GM19099 (cell line): Measurements from ENCODE around the gene DCUN1D2.

Experiments
- POLR2A ChIP-seq: IDR thresholded peaks from 3 replicates; pipeline ENCODE4 v1.6.1; 2011; ENCODE audit warnings: low read depth; ENCODE audit not compliant: insufficient read length; ENCODE audit errors: extremely low read depth

Gene DCUN1D2

DNA sequence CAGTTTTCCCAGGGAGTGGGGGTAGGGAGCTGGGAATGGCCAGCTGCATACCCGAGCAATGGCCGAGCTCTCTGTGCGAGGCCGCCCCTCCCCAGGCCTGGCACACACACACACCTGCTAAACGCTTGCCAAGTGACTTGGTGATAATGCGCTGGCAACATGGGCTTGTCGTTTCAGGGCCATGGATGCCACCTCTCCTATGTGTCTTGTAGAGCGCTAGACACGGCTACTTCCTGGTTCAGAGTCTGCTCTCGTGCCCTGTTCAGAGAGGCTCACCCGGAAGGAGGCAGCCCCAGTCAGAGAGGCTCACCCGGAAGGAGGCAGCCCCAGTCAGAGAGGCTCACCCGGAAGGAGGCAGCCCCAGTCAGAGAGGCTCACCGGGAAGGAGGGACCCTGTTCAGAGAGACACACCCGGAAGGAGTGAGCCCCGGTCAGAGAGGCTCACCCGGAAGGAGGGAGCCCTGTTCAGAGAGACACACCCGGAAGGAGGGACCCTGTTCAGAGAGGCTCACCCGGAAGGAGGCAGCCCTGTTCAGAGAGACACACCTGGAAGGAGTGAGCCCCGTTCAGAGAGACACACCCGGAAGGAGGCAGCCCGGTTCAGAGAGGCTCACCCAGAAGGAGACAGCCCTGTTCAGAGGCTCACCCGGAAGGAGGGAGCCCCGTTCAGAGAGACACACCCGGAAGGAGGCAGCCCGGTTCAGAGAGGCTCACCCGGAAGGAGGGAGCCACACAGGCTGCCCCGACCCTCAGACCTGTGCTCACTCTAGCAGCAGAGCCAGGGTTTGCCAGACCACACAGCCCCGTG, 41.4 kb downstream of the DCUN1D2 start:
- TF ChIP-seq POLR2A, result no peak

DNA sequence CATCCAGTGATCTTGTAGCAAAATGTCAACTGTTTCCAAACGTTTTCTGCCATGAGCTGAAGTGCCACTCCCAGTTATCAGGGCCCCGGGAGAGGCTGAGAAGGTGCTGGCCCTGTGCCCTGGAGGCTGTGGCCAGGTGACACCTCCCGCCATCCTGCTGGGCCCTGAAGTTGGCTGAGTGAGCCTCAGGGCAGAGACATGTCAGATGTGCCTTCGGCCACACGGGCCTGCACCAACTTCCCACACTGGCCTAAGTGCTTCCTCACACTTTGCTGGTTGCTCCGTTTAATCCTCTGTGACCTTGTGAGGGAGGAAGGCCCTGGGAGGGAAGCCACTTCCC, 42.0 kb downstream of the DCUN1D2 start:
- TF ChIP-seq POLR2A, result no peak

DNA sequence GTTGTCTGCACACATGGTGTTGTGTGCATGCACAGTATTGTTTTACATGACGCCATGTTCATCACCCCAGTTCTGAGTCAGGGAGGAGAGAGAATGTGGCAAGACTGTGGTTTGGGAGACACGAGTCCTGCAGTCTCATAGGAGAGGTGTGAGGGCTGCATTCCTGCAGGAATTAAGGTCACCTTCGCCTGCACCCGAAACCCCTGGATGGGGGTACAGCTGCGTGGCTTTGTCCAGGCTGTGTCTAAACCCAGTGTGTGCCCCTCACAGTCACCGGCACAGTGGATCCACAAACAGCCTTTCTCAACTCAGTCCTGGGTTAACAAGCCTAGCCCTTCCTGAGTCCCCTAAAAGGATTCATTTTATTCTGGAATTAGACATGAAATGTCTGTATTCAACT, 42.9 kb downstream of the DCUN1D2 start:
- no peak for TF ChIP-seq POLR2A

DNA sequence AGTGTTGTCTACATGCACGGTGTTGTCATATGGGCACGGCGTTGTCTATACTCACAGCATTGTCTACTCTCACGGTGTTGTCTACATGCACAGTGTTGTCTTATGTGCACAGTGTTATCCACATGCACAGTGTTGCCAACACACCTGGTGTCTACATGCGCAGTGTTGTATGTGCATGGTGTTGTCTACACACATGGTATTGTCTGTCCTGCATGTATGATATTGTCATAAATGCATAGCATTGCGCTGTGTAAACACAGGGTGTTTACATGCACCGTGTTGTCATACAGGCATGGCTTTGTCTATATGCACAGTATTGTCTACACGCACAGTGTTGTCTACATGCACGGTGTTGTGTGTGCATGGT, 44.0 kb downstream of the DCUN1D2 start:
- no peak for TF ChIP-seq POLR2A

DNA sequence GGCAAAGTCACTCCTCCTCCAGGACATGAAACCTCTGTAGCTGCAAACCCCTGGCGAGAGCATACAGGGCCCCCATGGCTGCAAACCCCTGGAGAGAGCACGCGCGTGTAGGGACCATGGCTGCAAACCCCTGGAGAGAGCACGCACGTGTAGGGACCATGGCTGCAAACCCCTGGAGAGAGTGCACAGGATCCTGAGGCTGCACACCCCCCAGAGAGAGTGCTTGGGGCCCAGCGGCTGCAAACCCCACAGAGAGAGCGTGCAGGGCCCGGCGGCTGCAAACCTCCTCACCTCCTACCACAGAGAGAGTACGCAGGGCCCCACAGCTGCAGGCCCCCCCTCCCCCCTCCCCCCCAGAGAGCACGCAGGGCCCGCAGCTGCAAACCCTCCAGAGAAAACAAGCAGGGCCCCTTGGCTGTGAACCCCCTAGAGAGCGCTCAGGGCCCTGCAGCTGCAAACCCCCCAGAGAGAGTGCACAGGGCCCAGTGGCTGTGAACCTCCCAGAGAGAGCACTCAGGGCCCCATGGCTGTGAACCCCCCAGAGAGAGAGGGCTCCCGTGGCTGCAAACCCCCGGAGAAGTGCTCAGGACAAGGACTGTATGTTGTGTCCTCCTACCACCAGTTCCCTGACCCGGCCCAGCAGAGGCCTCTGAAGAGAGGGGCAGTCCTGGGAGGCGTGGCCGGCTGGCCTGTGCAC, 44.6 kb downstream of the DCUN1D2 start:
- no peak for TF ChIP-seq POLR2A

DNA sequence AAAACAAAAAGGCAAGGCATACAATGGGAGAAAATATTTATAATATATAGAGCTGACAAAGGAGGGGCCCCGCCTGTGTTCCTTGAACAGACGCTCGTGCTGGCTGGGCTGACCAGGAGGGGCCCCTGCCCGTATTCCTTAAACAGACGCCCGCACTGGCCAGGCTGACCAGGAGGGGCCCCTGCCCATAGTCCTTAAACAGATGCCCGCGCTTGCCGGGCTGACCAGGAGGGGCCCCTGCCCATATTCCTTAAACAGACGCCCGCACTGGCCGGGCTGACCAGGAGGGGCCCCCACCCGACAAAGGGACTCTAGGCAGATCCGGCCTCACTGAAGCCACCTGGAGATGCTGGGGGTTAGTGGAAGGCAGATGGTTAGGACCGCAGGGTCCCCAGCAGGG, 46.5 kb downstream of the DCUN1D2 start:
- TF ChIP-seq POLR2A, result no peak

DNA sequence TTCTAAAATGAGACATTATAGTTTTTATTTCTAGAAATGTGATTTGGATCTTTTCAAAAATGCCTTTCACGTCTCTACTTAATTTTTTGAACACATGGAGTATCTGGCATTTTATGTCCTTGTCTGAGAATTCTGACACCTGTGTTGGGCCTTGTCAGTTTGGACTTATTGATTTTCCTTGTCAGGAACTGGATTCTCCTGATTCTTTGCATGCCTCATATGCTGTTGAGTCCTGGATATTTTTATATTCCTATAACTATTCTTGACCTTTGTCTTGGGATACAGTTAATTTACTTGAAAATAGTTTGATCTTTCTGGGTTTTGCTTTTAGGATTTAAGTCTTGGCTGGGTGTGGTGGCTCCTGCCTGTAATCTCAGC, 47.5 kb downstream of the DCUN1D2 start:
- TF ChIP-seq POLR2A, result no peak

DNA sequence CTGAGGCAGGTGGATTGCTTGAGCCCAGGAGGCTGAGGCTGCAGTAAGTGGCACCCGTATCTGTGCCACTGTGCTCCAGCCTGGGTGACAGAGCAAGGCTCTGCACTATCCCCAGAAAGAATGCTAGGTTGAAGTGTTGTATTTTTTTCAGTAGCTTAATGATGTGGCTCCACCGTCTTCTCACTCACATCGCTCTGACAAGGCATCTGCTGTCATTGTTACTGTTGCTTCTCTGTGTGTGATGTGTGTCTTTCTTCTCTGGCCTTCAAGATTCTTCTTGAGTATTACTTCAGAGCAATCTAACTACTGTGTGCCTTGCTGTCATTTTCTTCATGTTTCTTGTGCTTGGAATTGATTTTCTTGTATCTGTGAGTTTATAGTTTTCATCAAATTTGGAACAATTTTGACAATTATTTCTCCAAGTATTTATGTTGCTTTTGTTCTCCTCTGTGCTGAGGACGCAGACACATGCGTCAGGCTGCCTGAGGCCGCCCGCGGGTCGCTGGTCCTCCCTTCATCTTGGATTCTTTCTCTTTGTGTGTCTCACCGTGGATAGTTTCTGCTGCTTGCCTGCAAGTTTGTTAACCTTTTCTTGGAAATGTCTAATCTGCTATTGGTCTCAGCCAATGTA, 48.0 kb downstream of the DCUN1D2 start:
- no peak for TF ChIP-seq POLR2A

DNA sequence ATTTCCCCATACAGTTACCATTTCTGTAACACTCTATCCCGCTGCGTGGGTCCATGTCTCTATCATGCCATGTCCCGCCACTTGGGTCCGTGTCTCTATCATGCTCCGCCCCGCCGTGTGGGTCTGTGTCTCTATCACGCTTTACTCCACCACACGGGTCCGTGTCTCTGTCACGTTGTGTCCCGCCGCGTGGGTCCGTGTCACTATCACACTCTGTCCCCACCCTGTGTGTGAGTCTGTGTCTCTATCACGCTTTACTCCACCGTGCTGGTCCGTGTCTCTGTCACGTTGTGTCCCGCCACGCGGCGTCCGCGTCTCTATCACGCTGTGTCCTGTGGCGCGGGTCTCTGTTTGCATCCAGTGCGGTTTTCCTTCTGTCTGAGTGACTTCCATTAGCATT, 48.9 kb downstream of the DCUN1D2 start:
- no peak for TF ChIP-seq POLR2A

DNA sequence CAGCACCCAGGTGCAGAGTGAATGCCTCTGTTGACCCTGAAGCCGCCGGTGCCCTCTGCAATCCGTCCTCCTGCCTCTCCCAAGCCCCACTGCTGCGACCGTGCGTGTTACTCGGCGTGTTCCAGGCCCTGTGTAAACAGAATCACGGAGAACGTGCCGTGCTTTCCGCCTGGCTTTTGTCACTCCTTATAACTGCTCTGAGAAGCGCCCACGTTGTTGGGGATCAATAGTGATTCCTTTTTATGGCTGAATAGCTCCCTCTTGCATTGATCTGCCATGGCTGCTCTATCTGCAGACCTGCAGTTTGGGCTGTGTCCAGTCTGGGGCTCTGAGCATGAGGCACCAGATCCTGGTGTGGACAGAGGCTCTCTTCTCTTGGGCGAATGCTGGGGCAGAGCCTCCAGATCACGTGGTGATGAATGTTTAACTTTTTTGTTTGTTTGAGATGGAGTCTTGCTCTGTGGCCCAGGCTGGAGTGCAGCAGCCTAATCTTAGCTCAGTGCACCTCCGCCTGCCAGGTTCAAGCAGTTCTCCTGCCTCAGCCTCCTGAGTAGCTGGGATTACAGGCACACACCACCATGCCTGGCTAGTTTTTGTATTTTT, 53.0 kb downstream of the DCUN1D2 start:
- TF ChIP-seq POLR2A, result no peak

DNA sequence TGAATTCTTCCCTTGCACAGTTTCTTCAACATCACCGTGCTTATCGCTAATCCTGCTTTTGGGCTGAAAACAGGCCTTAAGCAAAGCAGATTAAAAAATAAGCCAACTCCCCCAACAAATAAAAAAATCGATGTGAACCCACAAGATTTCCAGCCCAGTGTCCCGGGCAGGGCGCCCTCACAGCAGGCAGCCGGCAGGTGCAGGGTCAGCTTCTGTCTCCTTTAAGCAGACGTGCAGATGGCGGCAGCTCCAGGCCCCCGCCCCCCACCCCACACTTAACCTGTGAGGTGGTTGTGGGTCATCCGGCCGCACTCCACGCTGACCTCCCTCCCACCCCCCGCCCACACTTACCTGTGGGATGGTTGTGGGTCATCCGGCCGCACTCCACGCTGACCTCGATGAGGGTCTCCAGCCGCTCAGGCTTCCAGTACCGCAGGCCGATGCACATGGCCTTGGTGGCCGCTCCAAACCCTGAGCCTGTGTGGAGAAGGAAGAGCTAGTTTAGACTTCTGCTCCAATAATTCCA, 57.1 kb downstream of the DCUN1D2 start:
- no peak for TF ChIP-seq POLR2A

DNA sequence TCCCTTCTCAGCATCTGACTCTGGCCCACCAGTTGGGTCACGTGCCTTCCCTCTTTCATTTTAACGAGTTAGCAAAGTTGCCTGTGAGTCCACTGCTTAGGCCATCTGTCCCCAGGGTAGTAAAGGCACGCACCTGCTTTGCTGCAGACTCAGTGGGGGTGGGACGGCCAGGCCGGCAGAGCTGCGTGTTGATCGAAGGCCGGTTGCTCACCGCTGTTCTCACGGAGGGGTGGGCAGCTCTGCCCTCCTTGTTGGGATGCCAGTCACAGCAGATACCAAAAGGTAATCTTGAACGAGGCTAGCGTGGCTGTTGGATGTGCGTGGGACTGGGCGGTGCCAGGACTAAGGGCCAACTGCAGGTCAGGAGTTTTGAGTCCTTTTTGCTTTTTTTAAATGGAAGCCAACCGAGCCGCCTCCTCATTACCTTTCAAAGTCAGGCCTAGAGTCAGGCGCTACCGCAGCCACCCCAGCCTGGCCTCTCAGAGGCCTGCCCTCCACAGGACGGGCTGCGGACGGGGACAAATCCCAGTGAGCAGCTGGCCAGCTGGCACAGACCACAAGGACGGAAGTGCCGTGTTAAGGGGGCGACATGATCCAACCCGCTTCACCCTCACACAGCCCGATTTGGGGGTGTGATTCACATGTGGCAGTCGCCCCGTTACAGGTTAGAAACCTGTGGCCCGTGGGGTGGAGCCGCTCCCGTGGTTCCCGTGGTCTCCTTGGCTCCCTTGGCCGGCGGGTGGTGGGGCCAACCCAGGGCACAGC, 57.8 kb downstream of the DCUN1D2 start:
- no peak for TF ChIP-seq POLR2A

DNA sequence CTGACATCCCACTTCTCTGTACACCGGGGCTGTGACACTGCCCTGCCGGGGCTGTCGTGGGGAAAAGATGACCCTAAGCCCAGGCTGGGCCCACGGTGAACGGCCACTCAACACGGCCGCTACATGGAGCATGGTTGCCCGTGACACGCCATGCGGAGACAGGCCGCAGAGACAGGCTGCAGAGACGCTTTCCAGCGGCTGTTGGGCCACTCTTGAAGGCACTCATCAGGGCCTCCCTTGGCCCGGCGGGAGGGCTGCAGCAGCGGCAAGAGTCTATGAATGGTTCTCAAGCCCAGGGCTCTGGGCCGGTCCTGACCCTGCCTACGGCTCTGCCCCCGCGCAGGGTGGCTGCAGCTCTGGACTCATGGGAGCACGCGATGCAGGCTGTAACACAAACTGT, 59.3 kb downstream of the DCUN1D2 start:
- no peak for TF ChIP-seq POLR2A

DNA sequence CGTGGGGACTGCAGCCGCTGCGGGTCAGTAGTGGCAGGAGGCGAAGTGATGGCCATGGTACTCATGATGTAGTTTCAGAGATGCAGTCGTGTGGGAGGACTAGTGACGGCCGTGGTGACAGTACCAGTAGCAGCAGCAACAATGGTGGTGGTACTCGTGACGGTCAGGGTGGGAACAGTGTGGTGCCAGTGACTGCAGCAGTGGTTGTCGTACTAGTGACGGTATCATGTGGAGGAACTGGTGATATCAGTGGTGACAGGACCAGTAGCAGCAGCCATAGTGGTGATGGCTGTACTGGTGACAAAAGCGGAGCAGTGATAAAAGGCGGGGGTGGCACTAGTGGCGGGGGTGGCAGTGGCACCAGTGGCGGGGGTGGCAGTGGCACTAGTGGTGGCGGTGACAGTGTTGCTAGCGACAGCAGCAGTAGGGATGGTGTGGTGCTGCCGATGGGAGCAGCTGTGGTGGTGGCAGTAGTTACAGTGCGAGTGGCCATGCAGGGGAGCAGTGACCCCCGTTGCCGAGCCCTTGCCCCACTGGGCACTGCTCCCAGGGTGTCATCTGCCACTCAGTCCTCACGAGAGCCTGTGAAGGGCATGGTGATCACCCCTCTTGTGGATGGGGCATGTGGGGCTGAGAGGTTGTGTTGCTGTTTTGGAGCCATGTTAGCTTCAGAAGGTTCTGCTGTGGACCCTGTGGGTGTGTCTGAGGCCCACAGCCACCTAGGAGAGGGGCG, 60.0 kb downstream of the DCUN1D2 start:
- no peak for TF ChIP-seq POLR2A

DNA sequence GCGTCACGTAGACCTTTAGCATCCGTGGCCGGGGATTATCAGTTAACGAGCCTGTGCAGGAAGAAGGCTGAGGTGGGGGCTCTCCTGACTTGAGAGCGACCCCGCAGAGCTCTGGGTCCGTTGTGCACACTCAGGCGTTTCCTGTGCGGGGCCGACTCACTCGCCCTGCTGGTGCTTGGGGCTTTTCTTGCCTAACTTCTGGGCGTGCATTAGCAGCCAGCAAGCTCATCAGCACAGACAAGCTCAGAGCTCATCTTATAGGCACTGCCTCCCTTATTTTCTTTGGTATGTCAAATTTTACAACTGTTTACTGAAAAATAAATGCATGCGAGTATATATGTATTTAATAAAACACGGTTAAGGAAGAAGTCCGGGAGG, 60.9 kb downstream of the DCUN1D2 start:
- TF ChIP-seq POLR2A, result no peak
